Activated CD4-positive, alpha-beta T cell treated with anti-CD3 and anti-CD28 coated beads, Interleukin-2, amount 10 ng/mL, durations not matched to agents 7 days and 5 days (primary cell): ENCODE results near the gene RNU6-1. TPM values are rescaled to one million over a fixed set of nuclear protein-coding genes. Genes with fewer than 3 reads are reported as not detected.

Source experiments
- CTCF ChIA-PET: fragments of 350-600 bp; sonication (Branson Sonifier 250); formaldehyde crosslinking; loops from one replicate; lab custom pipeline; 2021; ENCODE audit warnings: antibody characterized with exemption; lab: Charles Lee
- POLR2A ChIA-PET: fragments of 350-600 bp; sonication (Branson Sonifier 250); formaldehyde crosslinking; loops from one replicate; lab custom pipeline; 2021; ENCODE audit warnings: antibody characterized with exemption; lab: Charles Lee
- DNase-seq: peaks from one replicate; pipeline ENCODE4 v3.0.0-alpha.2; 2020
- H3K27ac Mint-ChIP-seq: one replicate; pipeline ENCODE4 v1.8.0; 2021; ENCODE audit warnings: mild to moderate bottlenecking, moderate library complexity, mixed read lengths
- H3K27me3 Mint-ChIP-seq: one replicate; pipeline ENCODE4 v1.8.0; 2021; ENCODE audit warnings: mixed read lengths
- H3K36me3 Mint-ChIP-seq: one replicate; pipeline ENCODE4 v1.8.0; 2021; ENCODE audit warnings: low read depth, mixed read lengths
- H3K4me1 Mint-ChIP-seq: one replicate; pipeline ENCODE4 v1.8.0; 2021; ENCODE audit warnings: mixed read lengths
- H3K4me3 Mint-ChIP-seq: one replicate; pipeline ENCODE4 v1.8.0; 2021; ENCODE audit warnings: mild to moderate bottlenecking, moderate library complexity, mixed read lengths
- H3K9me3 Mint-ChIP-seq: one replicate; pipeline ENCODE4 v1.8.0; 2021; ENCODE audit warnings: mixed read lengths
- total RNA-seq, 2 experiments: library from RNA; stranded (reverse); gene quantifications; one replicate each; pipeline ENCODE4 v1.2.3, GENCODE V29; 2021

The RNU6-1 gene
- total RNA-seq, 2 experiments from 2014 or later: not detected

DNA sequence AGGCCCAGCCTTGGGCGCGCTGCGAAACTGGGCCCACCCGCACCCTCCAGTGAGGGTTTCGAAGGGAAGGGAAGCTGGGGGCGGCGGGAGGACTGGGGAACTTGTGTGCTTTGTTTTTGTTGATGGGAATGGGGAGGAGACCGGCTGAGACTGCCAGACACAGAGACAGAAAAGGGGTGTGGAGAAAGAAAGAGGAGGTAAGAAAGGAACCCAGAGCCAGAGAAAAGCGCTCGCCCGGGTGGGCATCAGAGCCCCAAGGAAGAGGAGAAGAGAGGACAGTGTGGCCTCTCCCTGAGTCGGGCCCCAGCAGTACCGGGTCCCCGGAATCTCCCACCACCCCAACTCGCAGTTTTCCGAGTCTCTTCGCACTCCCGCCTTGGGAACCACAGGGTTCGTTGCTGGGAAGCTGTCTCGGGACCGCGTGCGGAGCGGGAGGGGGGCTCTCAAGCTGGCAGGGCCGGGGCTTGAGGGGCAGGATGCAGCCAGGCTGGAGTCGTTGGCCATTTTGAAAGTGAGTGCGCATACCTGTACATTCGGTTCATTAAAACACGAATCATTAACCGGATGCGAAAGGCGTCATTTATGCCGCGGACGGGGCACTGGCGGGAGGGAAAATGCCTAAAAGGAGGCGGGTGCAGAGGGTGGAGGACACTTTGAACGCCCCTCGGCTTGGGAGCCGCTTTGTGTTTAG lies 11.4 kb downstream of the RNU6-1 start:
- Mint-ChIP-seq H3K36me3 (peaks cover 7% of the 10 kb centered on the region), H3K9me3 (no peaks in the 10 kb centered on the region), H3K4me3 (peak overlapping the region; percentile 51), H3K27me3 (peaks cover 75% of the 10 kb centered on the region), H3K4me1 (peaks cover 33% of the 10 kb centered on the region), H3K27ac (peak overlapping the region; percentile 57)
- ChIA-PET POLR2A (no interaction called here), CTCF (no interaction called here)
- no peak for DNase-seq

DNA sequence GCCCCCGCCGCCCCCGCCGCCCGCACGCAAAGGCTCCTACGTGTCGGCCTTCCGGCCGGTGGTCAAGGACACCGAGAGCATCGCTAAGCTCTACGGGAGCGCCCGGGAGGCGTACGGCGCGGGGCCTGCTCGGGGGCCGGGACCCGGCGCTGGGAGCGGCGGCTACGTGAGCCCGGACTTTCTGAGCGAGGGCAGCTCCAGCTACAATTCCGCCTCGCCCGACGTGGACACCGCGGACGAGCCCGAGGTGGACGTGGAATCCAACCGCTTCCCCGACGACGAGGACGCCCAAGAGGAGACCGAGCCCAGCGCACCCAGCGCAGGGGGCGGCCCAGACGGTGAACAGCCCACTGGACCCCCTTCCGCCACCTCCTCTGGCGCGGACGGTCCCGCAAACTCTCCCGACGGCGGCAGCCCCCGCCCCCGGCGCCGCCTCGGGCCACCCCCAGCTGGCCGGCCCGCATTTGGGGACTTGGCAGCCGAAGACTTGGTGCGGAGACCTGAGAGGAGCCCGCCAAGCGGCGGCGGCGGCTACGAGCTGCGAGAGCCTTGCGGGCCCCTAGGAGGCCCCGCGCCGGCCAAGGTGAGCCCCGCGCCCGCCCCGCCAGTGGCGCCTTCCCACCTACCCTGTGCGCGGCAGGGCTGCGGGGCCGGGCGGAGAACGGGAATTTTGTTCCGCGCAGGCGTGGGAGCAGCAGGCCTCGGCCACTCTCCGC lies 12.1 kb downstream of the RNU6-1 start:
- no peaks in the 10 kb centered on the region for H3K9me3 Mint-ChIP-seq
- CTCF ChIA-PET: no interaction called here
- peak overlapping the region; percentile 57 for H3K27ac Mint-ChIP-seq
- POLR2A ChIA-PET: no interaction called here
- no peak for DNase-seq
- peaks cover 27% of the 10 kb centered on the region for H3K4me1 Mint-ChIP-seq
- peaks cover 70% of the 10 kb centered on the region for H3K27me3 Mint-ChIP-seq
- no peak overlapping the region for H3K4me3 Mint-ChIP-seq
- peaks cover 7% of the 10 kb centered on the region for H3K36me3 Mint-ChIP-seq

DNA sequence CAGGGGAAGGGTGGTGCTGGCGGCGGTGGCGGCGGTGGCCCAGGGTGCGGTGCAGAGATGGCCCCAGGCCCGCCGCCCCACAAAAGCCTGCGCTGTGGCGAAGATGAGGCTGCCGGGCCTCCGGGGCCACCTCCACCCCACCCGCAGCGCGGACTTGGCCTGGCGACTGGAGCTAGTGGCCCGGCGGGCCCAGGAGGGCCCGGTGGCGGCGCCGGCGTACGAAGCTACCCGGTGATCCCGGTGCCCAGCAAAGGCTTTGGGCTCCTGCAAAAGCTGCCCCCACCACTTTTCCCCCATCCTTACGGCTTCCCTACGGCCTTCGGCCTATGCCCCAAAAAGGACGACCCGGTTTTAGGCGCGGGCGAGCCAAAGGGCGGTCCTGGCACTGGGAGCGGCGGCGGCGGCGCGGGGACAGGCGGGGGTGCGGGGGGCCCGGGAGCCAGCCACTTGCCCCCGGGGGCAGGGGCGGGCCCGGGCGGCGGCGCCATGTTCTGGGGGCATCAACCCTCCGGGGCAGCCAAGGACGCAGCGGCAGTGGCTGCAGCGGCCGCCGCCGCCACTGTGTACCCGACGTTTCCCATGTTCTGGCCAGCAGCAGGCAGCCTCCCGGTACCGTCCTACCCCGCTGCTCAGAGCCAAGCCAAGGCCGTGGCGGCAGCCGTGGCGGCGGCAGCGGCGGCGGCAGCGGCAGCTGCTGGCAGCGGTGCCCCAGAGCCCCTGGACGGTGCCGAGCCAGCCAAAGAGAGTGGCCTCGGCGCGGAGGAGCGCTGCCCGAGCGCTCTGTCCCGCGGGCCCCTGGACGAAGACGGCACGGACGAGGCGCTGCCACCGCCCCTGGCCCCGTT lies 12.9 kb downstream of the RNU6-1 start:
- peaks cover 72% of the 10 kb centered on the region for H3K27me3 Mint-ChIP-seq
- no peak for DNase-seq
- ChIA-PET POLR2A (interaction anchor here (0.6 kb wide), 1 partner anchor 232 kb away, joined by 4 read pairs; no protein-coding TSS in a partner anchor), CTCF (no interaction called here)
- peaks cover 11% of the 10 kb centered on the region for H3K36me3 Mint-ChIP-seq
- H3K4me3 Mint-ChIP-seq: no peak overlapping the region
- H3K9me3 Mint-ChIP-seq: no peaks in the 10 kb centered on the region
- H3K4me1 Mint-ChIP-seq: peaks cover 34% of the 10 kb centered on the region
- no peak overlapping the region for H3K27ac Mint-ChIP-seq

DNA sequence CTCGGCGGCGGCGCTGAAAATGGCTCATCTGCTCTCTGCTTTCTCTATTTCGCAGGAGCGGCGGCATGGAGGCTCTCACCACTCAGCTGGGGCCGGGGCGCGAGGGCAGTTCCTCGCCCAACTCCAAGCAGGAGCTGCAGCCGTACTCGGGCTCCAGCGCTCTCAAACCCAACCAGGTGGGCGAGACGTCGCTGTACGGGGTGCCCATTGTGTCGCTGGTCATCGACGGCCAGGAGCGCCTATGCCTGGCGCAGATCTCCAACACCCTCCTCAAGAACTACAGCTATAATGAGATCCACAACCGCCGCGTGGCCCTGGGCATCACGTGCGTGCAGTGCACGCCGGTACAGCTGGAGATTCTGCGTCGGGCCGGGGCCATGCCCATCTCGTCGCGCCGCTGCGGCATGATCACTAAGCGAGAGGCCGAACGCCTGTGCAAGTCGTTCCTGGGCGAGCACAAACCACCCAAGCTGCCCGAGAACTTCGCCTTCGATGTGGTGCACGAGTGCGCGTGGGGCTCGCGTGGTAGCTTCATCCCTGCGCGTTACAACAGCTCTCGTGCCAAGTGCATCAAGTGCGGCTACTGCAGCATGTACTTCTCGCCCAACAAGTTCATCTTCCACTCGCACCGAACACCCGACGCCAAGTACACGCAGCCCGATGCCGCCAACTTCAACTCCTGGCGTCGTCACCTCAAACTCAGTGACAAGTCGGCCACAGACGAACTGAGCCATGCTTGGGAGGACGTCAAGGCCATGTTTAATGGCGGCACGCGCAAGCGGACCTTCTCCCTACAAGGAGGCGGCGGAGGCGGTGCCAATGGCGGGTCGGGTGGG lies 13.7 kb downstream of the RNU6-1 start:
- Mint-ChIP-seq H3K9me3 (no peaks in the 10 kb centered on the region), H3K4me1 (peaks cover 40% of the 10 kb centered on the region), H3K27me3 (peaks cover 73% of the 10 kb centered on the region), H3K27ac (peak overlapping the region; percentile 74), H3K36me3 (peaks cover 12% of the 10 kb centered on the region), H3K4me3 (peak overlapping the region; percentile 56)
- no peak for DNase-seq
- POLR2A ChIA-PET: interaction anchor here (0.6 kb wide), 1 partner anchor 233 kb away, joined by 4 read pairs; no protein-coding TSS in a partner anchor
- CTCF ChIA-PET: interaction anchor here (0.5 to 1.1 kb wide), 3 partner anchors 288 to 488 kb away, joined by 3 read pairs; no protein-coding TSS in a partner anchor

DNA sequence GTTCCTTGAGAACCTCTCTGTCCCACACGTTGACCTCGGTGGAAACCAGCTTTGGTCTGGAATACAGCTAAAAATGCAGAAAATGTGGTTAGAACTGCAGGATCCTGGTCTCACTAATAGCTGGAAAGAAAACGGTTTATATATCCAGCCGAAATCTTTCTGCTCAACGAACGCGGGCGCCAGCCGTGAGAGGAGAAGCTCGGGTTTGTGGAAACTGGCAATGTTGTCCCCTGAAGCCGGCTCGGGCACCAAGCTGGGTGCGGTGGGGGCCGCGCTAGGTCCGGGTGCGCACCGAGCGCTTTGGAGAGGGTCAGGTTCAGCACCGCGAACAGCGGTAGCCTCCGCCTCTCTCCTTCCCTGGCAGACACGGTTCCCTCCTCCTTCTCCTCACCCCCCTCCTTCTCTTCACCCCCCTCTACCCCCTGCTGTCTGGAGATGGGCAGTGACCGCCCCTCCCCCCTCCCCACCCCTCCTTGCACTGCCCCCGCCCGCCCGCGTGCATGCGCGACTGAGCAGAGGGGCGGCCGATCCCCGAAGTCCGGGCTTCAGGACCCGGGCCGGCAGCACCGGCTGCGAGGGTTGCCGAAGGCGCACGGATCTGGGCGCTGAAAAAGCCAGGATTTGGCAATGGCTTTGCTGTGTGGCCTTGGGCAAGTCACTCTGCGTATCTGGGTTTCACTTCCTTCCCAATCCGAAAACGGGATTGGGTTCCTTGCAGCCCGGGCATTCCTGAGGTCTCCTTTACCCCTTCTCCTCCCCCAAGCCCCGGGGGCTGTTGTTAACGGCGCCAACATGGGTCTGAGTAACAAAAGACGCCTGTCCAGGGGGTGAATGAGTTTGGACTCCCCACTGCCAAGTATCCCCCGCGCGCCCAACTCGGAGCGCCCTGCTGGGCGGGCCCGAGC lies 14.6 kb downstream of the RNU6-1 start, which contains the start of gene SKOR1:
Gene SKOR1 (plus strand): TSS at position 534 of the 905 bp plus-strand sequence. CDS start 94 bp downstream, at position 628.
- no peak for DNase-seq
- Mint-ChIP-seq H3K36me3 (peaks cover 12% of the 10 kb centered on the region), H3K4me3 (peak within 1 kb of the TSS; percentile 56), H3K27ac (peak within 1 kb of the TSS; percentile 74), H3K9me3 (no peaks in the 10 kb centered on the region), H3K27me3 (peaks cover 72% of the 10 kb centered on the region), H3K4me1 (peaks cover 40% of the 10 kb centered on the region)
- ChIA-PET POLR2A (no interaction called here), CTCF (interaction anchor here (1.1 kb wide), 1 partner anchor 370 kb away, joined by 3 read pairs; no protein-coding TSS in a partner anchor)

DNA sequence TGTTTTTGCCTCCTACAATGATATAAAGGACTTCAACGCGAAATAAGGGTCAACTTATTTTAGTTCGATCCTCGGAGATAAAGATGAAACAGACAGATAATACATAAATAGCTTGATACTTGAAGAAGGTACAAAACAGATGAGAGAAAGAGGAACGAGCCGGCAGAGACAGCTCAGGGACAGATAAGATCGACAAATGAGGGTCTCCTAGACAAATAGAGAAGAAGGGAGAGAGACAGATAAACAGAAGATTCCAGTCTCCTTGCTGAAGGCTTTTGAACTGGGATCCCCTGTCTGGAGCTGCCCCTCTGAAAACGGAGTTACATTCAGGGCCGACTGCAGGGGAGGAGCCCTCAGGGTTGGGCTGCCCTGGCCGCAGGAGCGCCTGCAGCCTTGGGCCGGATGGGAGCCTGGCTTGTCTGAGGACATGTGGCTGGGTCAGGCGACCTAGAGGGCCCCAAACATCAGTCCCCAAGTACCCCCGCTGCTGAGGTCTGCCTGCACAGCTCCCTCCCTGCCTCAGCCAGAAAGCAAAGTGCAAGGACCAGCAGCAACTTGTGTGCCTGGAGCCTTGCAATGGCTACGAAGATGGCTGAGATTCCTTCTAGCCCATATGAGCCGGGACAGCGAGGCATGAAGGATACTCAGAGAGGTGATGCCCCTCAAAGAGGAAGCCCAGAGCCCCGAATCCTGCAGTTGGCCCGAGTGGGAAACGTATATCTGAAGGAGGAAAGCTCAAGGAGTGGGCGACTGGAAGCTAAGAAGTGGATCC lies 15.5 kb downstream of the RNU6-1 start:
- Mint-ChIP-seq H3K4me1 (peaks cover 39% of the 10 kb centered on the region), H3K27ac (peak overlapping the region; percentile 81), H3K4me3 (peak overlapping the region; percentile 62), H3K9me3 (no peaks in the 10 kb centered on the region), H3K36me3 (peaks cover 12% of the 10 kb centered on the region), H3K27me3 (peaks cover 75% of the 10 kb centered on the region)
- DNase-seq: no peak
- ChIA-PET CTCF (no interaction called here), POLR2A (no interaction called here)

DNA sequence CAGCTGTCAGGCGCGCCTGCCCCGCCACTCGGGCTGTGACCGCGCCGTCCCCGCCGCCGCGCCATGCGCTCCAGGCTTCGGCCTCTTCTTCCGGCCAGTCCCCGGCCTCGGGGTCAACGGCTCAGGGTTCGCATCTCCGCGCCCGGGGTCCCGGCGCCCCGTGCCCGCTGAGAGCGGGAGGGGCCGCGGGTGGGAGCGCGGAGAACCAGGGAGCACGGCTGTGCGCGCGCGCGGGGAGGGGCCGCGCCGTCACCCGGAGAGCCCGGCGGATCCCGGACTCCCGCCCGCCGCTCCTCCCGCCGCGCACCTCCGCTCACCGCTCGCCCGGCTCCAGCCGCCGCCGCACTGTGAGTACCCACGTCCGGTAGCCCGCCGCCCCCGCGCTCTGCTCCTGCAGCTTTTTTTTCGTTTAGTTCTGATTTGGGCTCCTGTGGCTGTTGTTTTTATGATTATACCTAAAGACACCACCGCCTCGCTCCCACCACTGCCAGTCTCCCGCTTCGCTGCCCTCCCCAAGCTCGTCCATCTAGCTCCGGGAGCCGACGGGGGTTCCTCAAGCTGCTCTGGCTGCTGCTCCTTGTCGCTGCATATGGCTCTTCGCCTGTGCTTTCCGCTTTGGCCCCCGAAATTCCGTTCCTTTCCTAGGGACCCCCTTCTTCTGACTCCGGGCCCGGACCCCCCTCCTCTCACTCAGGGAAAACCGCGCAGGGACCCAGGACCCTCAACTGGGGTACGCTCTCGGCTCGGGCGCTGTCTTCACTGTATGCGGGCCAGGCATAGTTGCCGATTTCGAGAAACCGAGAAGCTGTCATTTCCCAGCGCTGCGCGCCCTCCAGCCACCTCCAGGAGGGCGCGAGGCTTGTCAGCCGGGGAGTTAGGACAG lies 16.3 kb downstream of the RNU6-1 start:
- CTCF ChIA-PET: no interaction called here
- Mint-ChIP-seq H3K4me3 (peak overlapping the region; percentile 62), H3K36me3 (peaks cover 10% of the 10 kb centered on the region), H3K27ac (peak overlapping the region; percentile 81), H3K4me1 (peaks cover 35% of the 10 kb centered on the region), H3K27me3 (peaks cover 72% of the 10 kb centered on the region), H3K9me3 (no peaks in the 10 kb centered on the region)
- DNase-seq: no peak
- POLR2A ChIA-PET: no interaction called here

DNA sequence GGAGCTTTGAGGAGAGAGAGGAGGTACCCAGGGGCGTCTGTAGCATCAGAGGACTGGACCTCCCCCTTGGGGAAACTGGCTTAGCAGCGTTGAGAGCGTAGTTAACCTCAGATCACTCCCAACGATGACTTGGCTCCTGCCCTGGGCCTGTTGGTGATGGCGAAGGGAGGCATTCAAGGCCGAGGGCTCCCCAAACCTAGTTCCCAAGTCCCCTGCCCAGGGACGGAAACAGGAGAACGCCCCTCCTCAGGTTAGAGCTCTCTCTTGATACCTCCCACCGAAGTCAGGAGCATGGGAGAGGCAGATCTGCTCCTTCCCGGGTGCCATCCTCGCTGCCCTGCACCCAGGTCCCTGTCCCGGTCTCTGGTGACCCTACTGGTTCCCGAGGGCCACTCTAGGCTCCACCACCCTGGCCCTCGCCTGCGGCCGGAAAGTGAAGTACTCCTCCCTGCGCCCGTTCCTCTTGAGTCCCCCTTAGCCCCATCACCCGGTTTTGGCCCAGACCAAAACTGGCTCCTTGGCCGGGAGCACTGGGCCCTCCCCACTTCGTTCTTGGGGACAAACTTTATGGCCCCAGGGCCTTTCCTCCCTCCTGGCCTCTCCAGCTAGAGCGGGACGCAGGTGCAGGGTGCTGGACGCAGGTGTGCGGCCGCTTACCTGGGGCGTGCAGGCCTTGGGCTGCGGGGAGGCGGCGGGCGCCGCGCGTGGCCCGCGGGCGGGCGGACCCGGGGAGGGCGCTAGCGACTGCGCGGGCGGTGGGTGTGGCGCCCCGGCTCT lies 17.1 kb downstream of the RNU6-1 start:
- H3K27me3 Mint-ChIP-seq: peaks cover 74% of the 10 kb centered on the region
- peak overlapping the region; percentile 34 for H3K4me3 Mint-ChIP-seq
- CTCF ChIA-PET: no interaction called here
- H3K36me3 Mint-ChIP-seq: peaks cover 9% of the 10 kb centered on the region
- H3K4me1 Mint-ChIP-seq: peaks cover 33% of the 10 kb centered on the region
- DNase-seq: no peak
- POLR2A ChIA-PET: no interaction called here
- peak overlapping the region; percentile 61 for H3K27ac Mint-ChIP-seq
- no peaks in the 10 kb centered on the region for H3K9me3 Mint-ChIP-seq

DNA sequence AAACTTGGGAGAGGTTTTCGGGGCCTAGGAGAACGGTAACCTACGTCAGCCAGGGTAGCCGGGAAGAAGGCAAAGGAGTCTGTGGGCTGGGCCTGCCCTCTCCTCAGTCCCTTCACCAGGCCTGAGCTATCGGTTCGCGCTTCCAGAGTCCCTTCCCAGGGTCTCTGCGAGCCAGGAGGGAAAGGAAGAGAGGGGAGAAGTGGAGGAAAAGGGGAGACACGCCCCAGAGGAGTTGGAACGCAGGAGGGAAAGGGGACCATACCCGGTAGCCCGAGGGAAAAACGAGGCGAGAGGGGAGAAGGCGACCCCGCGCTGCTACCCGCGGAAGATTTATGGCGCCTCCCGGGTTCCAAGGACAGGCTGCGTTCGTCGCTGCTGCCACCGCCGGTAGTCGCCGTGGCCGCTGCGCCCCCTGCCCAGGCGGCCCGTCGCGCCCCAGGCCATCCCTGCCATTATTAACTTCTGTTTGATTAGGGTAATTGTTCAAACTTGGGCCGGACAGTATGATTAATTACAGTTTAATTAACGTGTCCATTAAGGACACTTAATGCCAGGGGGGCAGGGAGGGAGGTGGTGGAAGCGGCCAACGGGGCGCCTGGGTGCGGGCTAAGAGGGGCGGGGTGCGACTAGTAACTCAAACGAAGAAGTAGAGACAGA lies 17.9 kb downstream of the RNU6-1 start:
- no peaks in the 10 kb centered on the region for H3K9me3 Mint-ChIP-seq
- peaks cover 33% of the 10 kb centered on the region for H3K4me1 Mint-ChIP-seq
- POLR2A ChIA-PET: no interaction called here

More for the DNA sequence above, 17.9 kb downstream of the RNU6-1 start:
- CTCF ChIA-PET: no interaction called here
- Mint-ChIP-seq H3K36me3 (peaks cover 9% of the 10 kb centered on the region), H3K27ac (peak overlapping the region; percentile 61), H3K27me3 (peaks cover 82% of the 10 kb centered on the region), H3K4me3 (peak overlapping the region; percentile 34)
- no peak for DNase-seq
